ENCODE measurements around the gene NPW.
A peak's percentile ranks its signal among the peaks of the same experiment; 100 is the strongest.
"Not testable (repeated sequence)": the region's sequence is repeated elsewhere in the genome, so short reads cannot be mapped to it uniquely, and the experiment has no call there.

NPW gene

GRCh38 chr16:2008631-2009163 is 10.9 kb upstream of the NPW start:
- no peak for TF ChIP-seq CTCF (IDR thresholded peaks at IDR 0.05; ENCODE audit: low read depth, low read length)
- H3K4me3 ChIP-seq (ENCODE audit: low read depth, low read length), result peak overlapping the region; percentile 84

- H3K4me3 ChIP-seq (ENCODE audit: low read depth, low read length), result peak overlapping the region; percentile 84
- no peak for TF ChIP-seq CTCF (IDR thresholded peaks at IDR 0.05; ENCODE audit: low read depth, low read length)
Measured at GRCh38 chr16:2009164-2009711, 10.3 kb upstream of the NPW start.

- H3K4me3 ChIP-seq (ENCODE audit: low read depth, low read length), result peak within 1 kb of the TSS; percentile 84
- TF ChIP-seq CTCF (IDR thresholded peaks at IDR 0.05; ENCODE audit: low read depth, low read length), result no peak
Measured at GRCh38 chr16:2009791-2010510, 9.6 kb upstream of the NPW start, which contains the start of gene ZNF598. Gene ZNF598, minus strand, starts transcription at chr16:2009821.

- H3K4me3 ChIP-seq (ENCODE audit: low read depth, low read length), result not testable (repeated sequence)
Measured at GRCh38 chr16:2011726-2012125, 7.9 kb upstream of the NPW start.

GRCh38 chr16:2013527-2013926 is 6.1 kb upstream of the NPW start:
- TF ChIP-seq CTCF (IDR thresholded peaks at IDR 0.05; ENCODE audit: low read depth, low read length), result no peak
- H3K4me3 ChIP-seq (ENCODE audit: low read depth, low read length), result no peak overlapping the region

GRCh38 chr16:2015117-2015946 is 4.3 kb upstream of the NPW start:
- no peak for TF ChIP-seq CTCF (IDR thresholded peaks at IDR 0.05; ENCODE audit: low read depth, low read length)
- H3K4me3 ChIP-seq (ENCODE audit: low read depth, low read length), result no peak overlapping the region

GRCh38 chr16:2015947-2016208 is 3.7 kb upstream of the NPW start:
- no peak overlapping the region for H3K4me3 ChIP-seq (ENCODE audit: low read depth, low read length)
- TF ChIP-seq CTCF (IDR thresholded peaks at IDR 0.05; ENCODE audit: low read depth, low read length), result no peak
